IPS DF 4.7 (cell line): ENCODE results near the gene CENPL.
"Not testable (repeated sequence)": the region's sequence is repeated elsewhere in the genome, so short reads cannot be mapped to it uniquely, and the experiment has no call there.

Experiments
- DNase-seq: peaks from one replicate; pipeline ENCODE4 v3.0.0-alpha.2; 2013; ENCODE audit warnings: low spot score; ENCODE audit errors: extremely low read depth

CENPL gene, protein sequence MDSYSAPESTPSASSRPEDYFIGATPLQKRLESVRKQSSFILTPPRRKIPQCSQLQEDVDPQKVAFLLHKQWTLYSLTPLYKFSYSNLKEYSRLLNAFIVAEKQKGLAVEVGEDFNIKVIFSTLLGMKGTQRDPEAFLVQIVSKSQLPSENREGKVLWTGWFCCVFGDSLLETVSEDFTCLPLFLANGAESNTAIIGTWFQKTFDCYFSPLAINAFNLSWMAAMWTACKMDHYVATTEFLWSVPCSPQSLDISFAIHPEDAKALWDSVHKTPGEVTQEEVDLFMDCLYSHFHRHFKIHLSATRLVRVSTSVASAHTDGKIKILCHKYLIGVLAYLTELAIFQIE

DNA sequence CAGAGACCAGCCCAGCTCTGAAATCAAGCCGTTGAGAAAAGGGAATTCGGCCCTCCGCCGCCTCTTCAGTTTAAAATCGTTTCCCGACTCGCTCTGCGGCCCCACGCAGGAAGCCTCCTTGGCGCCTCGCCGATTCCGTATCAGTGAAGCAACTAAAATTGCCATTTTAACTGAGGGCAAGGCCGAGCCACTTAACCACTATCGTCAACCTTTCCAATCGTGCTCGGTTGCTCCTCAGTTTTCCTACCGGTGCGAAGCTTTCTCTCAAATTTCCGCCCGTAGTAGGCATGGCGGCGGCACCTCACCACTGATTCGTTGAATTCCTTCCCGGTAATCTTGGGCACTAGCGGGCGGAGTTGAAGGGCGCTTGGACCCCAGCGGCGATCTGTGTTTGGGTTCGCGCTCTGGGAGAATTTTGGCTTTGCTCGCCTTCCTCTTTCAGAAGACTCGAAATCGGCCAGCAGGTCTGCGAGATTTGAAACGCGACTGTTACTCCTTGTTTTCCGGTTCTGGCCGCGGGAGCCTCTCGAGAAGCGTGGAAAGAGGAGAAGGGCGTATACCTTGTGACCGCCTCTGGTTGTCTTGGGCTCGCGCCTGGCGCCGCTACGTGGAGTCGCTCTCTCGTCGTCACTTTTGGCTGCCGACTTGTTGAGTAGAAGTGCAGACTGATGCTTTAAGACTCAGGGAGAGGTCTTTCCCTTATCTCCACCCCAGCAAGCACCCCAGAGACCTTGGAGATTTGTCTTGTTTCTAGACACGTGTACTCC, at the start of gene CENPL, which contains the start of gene DARS2:
Gene CENPL (minus strand): TSS at position 569 of the 767 bp plus-strand sequence. CDS start 13,584 bp downstream, outside the sequence.
Gene DARS2 (plus strand): TSS at position 359 of the 767 bp plus-strand sequence. CDS start 557 bp downstream, outside the sequence.
- peak; percentile 95 for DNase-seq

DNA sequence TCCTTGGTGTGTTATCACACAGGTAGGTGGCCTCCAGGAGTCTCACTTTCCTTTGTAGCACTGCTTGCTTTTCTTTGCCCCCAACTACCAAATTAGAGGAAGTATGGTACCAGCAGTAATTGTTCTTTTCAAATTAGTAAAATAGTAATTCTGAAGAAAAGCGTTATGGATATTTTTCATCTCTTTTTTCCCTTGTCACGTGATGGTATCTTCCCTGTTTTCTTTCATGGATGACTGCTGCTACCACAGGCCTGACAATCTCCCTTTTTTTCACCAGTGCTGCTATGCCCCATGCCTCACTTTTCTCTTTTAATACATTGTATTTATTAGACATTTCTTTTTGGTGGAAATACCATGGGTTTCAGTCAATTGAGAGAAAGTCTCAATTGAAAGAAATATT, 46.8 kb upstream of the CENPL start:
- no peak for DNase-seq

- no peak for DNase-seq
Measured at GRCh38 chr1:173871091-173871490, 46.4 kb upstream of the CENPL start.

GRCh38 chr1:173870252-173871075, 45.8 kb upstream of the CENPL start:
- no peak for DNase-seq

GRCh38 chr1:173869021-173869359, 44.3 kb upstream of the CENPL start:
- no peak for DNase-seq

DNA sequence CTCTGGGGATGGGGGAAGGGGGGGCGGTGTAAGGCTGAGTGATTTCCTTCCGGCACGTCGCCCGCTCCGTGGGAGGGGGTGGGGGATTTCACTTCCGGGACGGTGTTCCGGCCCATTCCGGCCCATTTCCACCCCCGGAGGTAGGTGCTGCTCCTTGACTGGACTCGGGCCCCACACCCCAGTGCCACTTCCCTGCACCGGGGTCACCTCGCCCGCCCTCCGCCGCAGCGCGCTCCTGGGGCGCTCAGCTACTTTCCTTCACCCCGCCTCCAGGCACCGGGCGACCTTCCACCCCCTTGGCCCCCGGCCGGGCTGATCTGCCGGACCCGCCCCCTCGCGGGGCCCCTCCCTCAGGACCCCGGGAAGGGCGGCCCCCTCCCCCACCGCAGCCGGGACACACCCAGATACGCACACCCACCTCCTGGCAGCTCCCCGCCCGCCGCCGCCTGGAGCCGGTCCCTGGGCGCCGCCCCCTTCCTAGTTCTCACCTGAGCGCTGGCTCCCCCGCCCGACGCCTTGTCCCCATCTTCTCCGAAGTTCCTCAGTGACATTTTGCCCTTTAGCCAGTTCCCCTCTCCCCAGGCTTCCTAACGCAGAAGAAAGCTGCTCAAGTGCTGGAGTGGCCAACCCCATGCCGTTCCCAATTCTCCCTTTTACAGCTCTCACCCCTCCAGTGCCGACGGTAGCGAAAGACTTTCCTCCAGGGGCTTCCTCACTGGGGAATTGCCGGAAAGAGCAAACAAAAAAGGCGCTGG, 43.8 kb upstream of the CENPL start, which contains the start of gene ZBTB37:
Gene ZBTB37 (plus strand): TSS at position 115 of the 755 bp plus-strand sequence. CDS start 1,846 bp downstream, outside the sequence.
- no peak for DNase-seq

- no peak for DNase-seq
Measured at GRCh38 chr1:173867753-173868265, 43.1 kb upstream of the CENPL start, which contains the start of gene GAS5. GAS5 (minus strand) TSS chr1:173867989.

DNA sequence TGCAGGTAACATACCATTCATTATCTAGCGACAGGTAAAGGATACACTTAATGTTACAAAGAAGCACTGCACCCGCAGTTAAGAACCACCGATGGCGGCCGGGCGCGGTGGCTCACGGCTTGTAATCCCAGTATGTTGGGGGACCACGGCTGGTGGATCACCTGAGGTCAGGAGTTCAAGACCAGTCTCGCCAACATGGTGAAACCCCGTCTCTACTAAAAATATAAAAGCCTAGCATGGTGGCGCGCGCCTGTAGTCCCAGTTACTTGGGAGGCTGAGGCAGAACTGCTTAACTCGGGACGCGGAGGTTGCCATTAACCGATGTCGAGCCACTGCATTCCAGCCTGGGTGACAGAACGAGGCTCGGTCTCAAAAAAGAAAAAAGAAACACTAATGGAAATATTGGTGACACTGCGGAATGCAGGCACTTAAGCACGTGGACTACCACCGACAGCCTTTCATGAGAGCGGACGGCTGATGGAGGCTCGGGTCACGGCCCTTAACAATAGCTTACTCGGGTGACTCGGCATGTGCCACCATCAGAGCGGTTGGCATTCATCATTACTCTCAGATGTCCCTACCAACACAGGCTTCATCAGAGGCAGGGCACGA, 42.6 kb upstream of the CENPL start:
- no peak for DNase-seq

- no peak for DNase-seq
Measured at GRCh38 chr1:173866413-173867115, 41.9 kb upstream of the CENPL start.

DNA sequence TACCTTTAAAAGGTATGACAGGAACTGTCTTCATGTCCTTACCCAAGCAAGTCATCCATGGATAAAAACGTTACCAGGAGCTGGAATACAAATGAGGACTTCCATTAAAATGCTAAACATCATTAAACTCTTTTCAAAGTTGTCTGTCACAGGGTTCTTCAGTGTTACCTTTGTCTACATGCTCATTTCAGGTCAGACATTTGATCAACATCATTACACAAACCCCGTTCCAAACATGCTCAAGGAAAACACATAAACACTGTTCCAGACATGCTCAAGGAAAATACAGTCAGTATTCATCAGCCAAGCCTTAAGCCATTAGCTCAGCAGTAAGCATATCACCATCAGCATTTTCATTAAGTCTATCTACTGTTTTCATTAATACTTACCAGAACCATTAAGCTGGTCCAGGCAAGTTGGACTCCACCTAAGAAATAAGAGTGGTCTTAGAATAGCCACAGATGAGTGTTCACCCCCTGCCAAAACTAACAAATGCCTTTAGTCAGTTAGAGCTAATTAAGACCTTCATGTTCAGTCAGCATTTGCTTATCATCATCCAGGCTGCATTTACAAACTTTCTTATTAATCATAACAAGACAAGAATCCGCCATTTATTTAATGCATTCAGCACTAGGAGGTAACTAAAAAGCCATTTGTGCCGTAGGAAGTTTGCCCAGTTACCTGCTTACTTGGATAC, 40.9 kb upstream of the CENPL start:
- DNase-seq, result no peak

DNA sequence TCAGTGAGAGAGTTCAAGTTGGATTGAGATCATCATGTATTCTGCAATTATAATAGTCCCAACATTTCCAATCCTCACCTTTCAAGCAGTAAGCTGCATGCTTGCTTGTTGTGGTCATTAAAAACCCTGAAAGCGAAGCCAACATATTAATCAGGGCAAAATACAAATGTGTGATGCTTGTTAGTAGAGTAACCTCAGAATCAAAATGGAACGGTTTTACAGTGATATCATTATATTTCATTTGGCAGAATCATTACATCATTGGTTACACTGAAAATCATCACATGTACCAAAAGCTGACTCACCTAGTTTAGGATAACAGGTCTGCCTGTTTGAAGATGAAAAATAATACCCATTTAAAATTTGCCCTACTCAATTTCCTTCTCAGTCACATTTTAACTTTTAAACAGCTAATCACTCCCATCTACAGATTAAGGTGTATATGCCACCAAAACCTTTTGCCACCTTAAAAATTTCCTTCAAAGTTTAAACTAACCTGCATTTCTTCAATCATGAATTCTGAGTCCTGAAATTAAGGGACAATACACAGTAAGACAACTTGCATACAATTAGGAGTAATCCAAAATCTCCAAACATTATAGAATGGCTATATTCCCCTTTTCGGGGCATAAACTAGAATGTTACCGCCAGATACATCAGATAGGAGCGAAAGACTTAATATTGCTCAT, 39.6 kb upstream of the CENPL start:
- no peak for DNase-seq

DNA sequence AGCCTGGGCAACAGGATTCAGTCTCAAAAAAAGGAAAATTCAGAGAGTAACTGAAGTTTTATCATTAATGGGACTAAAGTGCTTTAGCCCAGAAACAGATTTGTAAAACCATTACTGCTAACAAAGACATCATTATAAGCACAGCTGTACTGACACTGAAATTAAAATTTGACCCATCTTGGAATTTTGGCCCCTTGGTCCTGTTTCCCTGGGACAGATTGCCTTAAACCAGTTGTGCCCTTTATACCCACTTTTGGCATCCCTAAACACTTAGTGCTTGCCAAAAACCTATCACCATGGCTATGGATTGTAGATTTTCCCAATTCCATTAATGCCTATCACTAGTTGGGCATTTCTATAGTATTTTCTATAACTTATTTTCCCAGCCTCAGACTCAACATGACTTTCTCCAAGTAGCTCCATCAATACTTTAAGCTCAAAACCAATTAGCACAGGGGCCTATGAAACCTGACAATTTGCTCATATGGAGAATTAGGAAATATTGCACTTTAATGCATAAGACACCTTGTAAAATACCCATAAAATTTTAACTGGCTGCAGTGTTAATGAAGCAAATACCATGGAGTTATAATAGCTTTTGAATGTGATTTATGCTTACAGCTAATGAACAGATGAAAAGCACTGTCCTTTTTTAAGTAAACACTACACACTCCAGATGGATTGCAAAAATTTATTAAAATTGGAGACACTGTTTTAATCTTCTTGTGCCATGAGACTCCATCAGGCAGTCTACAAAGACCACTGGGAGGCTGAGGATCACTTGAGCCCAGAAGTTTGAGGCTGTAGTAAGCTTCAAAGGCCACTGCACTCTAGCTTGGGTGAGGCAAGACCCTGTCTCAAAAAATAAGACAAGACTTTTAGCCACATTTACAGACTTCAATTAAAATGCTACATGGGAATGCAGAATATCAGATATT, 38.8 kb upstream of the CENPL start:
- no peak for DNase-seq

- DNase-seq, result no peak
Measured at GRCh38 chr1:173862769-173863223, 38.1 kb upstream of the CENPL start.

GRCh38 chr1:173862146-173862768, 37.6 kb upstream of the CENPL start:
- not testable (repeated sequence) for DNase-seq

DNA sequence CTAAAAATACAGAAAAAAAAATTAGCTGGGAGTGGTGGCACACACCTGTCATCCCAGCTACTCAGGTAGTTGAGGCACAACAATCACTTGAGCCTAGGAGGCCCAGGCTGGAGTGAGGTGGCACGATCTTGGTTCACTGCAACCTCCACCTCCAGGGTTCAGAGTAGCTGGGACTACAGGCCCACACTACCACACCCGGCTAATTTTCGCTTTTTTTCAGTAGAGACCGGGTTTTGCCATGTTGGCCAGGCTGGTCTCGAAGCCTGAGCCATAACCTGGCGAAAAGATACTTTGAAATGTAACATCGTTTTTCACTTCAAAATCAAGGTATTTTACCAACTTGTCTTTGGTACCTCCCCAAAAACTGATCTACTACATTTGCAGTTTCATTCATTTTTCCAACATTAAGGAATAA, 37.1 kb upstream of the CENPL start:
- no peak for DNase-seq

- DNase-seq, result no peak
Measured at GRCh38 chr1:173860065-173860464, 35.4 kb upstream of the CENPL start.

- DNase-seq, result not testable (repeated sequence)
Measured at GRCh38 chr1:173859547-173859946, 34.9 kb upstream of the CENPL start.
